RPMI8226 (cell line): ENCODE data around the gene FOXL2.

Experiments used
- DNase-seq: peaks from one replicate; pipeline ENCODE4 v3.0.0-alpha.2; 2015

The FOXL2 gene

DNA sequence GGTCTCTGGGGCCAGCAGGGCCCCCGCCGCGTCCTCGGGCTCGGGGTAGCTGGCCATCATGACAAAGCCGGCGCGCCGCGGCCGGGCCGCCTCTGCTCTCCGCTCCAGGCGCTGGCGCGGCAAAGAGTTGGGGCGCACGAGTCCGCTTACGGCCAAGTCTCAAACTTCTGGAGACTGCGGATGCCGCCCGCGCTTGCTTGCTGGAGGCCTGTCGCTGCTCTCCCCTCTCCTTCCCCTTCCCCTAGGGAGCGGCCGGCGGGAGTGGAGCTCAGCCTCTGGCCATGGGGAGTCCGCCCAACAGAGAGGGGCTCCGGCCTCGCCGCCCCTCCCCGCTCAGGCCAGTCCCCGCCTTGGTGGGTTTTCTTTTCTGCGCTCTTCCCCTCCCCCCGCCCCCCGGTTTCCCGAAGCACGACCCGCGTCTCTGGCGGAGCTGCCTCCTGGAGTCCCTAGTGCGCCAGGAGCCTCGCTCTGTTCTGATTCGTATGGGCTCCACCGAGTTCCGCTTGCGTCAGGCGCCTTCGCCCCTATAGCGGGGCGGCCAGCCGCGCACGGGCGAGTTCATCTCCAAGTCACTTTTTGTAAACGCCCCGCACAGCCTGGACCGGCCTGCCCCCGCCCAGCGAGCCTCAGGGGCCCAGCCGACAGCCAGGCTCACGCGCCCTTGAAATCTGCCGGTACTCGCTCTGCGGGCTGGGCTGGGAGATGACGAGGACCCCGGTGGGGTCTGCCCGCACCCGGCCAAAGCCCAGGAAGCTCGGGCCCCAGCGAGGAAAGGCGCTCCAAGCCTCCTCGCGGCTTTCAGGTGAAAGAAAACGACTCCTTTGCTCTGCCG lies at the start of gene FOXL2, which contains the start of gene FOXL2NB:
FOXL2 (minus strand) TSS at position 475 of the 832 bp plus-strand sequence; CDS start at position 60, 415 bp downstream.
FOXL2NB (plus strand) TSS at position 555 of the 832 bp plus-strand sequence; CDS start at position 703, 148 bp downstream.
- no peak for DNase-seq

DNA sequence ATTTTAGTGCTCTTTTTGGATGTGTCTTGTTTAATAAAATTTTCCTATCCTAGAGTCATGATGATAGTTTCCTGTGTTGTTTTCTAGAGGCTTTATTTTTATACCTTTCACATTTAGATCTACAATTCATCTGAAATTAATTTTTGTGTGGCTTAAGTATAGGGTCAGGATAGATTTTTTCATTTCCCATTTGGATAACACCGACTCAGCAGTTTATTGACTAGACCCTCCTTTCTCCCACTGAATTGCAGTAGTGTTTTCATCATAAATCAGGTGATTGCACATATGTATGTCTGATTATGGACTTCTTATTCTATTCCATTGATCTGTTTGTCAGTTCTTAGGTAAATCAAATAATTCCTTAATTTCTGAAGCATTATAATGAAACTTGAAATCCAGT lies 48.8 kb upstream of the FOXL2 start:
- no peak for DNase-seq

GRCh38 chr3:138987181-138987580 lies 40.2 kb upstream of the FOXL2 start:
- DNase-seq, result no peak

DNA sequence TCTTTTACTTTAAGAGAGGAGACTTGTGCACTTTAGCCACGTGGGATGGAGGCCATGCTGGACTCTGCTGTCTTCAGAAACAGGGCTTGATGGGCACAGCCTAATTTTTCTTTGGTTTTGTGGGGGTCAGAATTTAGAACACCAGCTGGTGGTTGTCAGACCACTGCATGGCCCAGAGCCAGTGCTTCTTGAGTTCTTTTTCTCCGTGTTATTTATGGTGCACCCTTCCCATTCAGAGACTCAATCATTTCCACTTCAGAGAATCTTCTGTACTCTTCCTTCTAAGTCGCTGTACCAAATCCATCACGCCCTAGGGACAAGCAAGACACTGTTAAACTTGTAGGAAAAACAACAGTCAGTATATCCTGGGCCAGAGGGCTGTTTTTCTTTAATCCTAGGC lies 39.0 kb upstream of the FOXL2 start:
- DNase-seq, result no peak

- DNase-seq, result no peak
Observed at GRCh38 chr3:138984816-138985215, 37.9 kb upstream of the FOXL2 start.

DNA sequence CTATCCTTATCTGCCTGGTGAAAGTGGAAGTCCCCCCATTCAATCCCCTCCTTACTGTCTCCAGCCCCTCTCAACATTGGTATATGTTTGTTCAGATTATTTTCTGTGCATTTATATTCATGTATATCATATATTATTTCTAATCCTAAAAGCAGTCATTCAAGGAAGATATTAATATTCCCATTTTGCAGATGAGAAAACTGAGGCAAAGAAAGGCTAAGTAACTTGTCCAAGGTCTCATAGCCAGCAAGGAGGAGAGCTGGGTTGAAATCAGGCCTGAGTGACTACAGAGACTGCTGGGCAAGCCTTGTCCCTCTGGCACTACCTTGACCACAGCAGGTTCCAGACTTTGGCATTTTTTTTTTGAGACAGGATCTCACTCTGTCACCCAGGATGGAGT lies 29.1 kb upstream of the FOXL2 start:
- DNase-seq, result no peak

GRCh38 chr3:138975351-138975750 lies 28.4 kb upstream of the FOXL2 start:
- DNase-seq, result no peak

GRCh38 chr3:138974462-138974861 lies 27.5 kb upstream of the FOXL2 start:
- DNase-seq, result no peak

- no peak for DNase-seq
Observed at GRCh38 chr3:138972941-138973340, 26.0 kb upstream of the FOXL2 start.

- DNase-seq, result no peak
Observed at GRCh38 chr3:138971766-138972320, 24.9 kb upstream of the FOXL2 start.

DNA sequence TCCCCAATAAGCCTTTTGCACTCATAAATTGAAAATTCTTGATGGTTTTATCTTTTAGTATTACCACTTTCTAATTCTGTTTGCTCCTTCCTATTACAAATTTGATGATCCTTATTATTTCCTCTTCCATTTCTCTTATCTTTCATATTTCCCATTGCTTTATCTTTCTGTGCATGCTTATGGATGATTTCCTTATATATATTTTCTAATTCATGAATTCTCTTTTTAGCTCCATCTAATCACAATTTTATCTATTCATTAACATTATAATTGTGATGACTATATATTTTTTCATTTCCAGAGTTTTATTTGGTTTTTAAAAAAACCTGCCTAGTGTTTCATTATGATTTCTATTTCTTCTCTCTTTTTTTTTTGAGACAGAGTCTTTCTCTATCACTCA lies 18.0 kb upstream of the FOXL2 start:
- no peak for DNase-seq

DNA sequence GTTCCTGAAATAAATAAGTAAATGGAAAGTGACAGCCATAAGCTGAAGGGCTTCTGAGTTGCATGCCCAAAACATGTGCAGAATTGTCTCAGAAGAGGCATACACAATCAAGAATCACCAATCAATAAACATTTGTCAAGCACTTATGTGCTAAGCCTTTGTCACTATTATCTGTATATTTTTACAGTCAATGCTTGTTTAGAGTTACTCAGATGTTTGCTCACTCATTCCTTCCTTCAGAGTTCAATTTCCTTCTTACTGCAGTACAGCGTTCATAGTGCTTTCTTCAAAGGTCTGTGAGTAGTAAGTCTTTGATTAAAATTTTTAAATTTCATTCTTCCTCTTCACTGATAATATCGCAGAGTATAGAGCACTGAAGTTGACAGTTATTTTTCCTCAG lies 17.3 kb upstream of the FOXL2 start:
- DNase-seq, result no peak

GRCh38 chr3:138962854-138963560 lies 16.1 kb upstream of the FOXL2 start:
- DNase-seq, result no peak

DNA sequence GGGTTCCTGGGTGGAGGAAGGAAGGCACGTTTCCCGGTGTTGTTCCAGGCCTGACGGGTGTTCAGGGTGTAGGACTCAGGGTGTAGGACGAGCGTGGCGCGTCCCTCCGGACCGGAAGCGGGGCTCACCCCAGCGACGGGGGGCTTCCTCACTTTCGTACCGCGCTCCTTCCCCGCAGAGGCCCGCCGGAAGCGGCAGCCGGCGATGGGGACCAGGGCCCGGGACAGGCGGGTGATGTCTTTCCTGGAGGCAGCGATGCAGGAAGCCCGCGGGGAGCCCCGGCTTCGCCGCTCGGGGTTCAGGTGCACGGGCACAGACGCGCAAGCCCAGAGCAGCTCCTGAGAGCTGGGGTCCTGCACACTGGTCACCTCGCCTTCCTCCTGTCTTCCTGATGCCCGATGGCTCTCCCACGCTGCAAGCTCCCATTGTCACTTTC lies 13.5 kb upstream of the FOXL2 start:
- DNase-seq, result no peak

DNA sequence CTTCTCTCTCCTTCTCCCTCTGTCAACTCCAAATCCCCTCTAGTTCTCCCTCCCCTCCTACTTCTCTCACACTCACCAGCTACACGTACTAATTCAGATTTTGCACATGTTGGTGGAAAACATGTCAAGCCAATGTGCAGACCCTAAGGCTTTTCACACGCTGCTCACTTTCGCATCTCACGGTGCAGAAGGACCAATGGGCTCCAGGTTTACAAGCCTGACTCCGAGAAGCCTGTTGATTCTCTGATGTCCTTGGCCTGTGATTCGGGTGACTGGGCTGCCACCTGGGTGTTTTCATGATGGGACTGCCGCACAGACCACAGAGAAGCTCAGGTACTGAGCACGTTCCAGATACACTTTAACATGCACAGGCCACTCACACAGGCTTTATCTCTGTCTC lies 3.8 kb upstream of the FOXL2 start:
- DNase-seq, result no peak

DNA sequence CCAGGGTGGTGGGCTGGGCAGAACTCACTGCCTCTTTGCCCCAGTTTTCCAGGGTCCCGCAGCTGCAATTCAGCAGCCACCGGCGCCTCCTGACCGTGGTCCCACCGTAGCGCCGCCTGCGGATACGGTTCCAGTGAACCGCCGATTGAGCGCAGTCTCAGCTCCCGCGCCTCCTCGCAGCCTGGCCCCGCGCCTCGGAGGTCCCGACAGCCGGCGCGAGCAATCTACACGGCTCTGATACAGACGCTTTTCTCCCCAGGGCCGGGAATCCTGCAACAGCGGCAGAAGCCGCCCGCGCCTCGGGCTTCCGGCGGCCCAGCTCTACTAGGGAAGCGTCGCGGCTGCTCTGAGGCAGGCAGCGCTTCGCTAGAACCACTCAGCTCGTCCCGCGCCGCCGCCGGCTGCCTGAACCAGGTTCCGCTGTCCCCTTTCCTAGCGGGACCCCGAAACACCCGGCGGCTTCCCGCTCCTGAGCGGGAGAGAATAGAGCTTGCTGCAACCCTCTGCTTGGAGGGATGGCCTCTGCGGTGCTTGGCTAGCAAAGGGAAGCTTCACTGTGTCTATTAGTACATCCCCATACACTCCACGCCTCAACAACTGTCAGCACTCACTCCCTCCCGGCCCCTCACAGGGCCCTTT lies 3.2 kb upstream of the FOXL2 start:
- DNase-seq, result peak; percentile 26

DNA sequence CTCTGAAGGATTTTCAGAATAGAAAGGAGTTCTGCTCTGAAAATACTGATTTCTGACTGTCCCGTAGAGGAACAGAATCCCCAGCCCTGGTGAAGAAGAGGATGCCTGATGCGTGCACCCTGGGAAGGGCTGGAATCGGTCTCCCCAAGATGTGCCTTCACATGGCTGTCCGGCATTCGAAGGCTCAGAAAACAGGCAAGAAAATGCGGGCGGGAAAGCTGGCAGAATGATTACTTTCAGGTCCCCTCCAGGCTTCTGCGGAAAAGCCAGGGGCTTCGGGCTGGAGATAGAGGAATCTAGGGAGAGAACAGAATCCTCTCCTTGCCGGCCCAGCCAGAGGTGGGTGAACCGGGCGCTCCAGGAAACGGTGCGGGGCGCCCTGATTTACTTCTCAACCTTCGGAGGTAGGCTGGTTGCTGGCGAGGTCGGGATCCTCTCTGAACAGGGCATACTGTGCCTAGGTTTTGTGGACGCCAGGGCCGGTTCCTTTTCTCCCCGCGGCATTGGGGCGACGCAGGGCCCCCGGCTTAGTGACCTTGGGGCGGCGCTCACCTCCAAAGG lies 2.6 kb upstream of the FOXL2 start:
- no peak for DNase-seq

- no peak for DNase-seq
Observed at GRCh38 chr3:138949002-138949418, 2.1 kb upstream of the FOXL2 start.

DNA sequence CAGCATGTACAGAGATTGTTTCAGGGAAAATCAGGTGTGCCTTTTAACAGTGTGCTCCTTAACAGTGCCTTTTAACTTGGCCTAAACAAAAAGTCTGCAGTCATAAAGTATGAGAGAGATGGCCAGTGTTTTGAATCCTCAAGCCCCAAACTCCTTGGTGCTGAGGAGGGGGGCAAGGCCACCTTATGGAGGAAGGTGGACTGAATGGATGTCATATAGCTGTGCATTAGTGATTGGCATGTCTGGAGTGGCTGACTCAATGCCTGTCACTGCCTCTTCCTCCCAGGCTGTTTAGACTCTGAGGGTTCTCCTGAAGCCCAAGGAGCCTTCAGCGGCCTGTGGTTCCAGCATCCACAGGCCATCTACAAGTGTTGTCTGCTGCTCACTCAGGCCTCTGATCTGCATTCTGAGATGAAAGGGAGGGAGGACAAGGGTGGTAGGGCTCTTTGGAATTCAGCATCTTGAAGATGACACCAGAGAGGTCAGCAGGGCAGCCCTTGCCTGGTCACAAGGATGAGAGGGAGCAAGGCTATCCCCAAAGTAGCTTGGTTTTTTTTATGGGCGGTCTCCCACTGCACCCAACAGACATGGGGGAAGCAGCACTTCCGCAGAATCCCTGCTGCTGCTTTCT lies 1.5 kb upstream of the FOXL2 start:
- DNase-seq, result no peak

- DNase-seq, result no peak
Observed at GRCh38 chr3:138947495-138948121, 671 bp upstream of the FOXL2 start.

- DNase-seq, result peak; percentile 36
Observed at GRCh38 chr3:138945709-138946662, 951 bp downstream of the FOXL2 start.
